ENCODE results near the gene IL2RA. TPM values are rescaled to one million over a fixed set of nuclear protein-coding genes. Genes with fewer than 3 reads are reported as not detected.

The IL2RA gene
- total RNA-seq, 2 donors from 2014 or later, result not detected

- DNase-seq, result peak; percentile 83
- H3K27me3 Mint-ChIP-seq (ENCODE audit: insufficient read depth), result peaks cover 59% of the 10 kb centered on the region
- peaks cover 55% of the 10 kb centered on the region for H3K27me3 ChIP-seq (ENCODE audit: control insufficient read depth, insufficient read depth, low read length, poor library complexity, severe bottlenecking)
- H3K9ac ChIP-seq (ENCODE audit: extremely low read depth, low read length, poor library complexity, severe bottlenecking), result no peak overlapping the region
- H3K9me3 Mint-ChIP-seq, result no peaks in the 10 kb centered on the region
- H3K4me3 ChIP-seq (ENCODE audit: low read length), result peak overlapping the region; percentile 83
- no peak overlapping the region for H3K27ac ChIP-seq (ENCODE audit: low read depth, low read length)
- H3K36me3 Mint-ChIP-seq (ENCODE audit: low read depth), result no peaks in the 10 kb centered on the region
- 2 to 5% methylated on average over 24 to 82 of the region's 82 CpGs for WGBS, 2 experiments (ENCODE audit: insufficient coverage in 1 of 2, insufficient read length in 1 of 2)
- no peaks in the 10 kb centered on the region for H3K9me3 ChIP-seq (ENCODE audit: control insufficient read depth, low read length)
- H3K27ac Mint-ChIP-seq, result peak overlapping the region; percentile 4
- H3K36me3 ChIP-seq (ENCODE audit: control insufficient read depth, insufficient read depth, low read length), result no peaks in the 10 kb centered on the region
- peak overlapping the region; percentile 63 for H3K4me3 Mint-ChIP-seq
- no peaks in the 10 kb centered on the region for H3K4me1 ChIP-seq (ENCODE audit: control insufficient read depth, insufficient read depth, low read length)
- no peak for TF ChIP-seq CTCF (conservative IDR thresholded peaks at IDR 0.05)
- peaks cover 5% of the 10 kb centered on the region for H3K4me1 Mint-ChIP-seq
These were observed 85.4 kb downstream of the IL2RA start for GRCh38 chr10:5976512-5977470.

- H3K9me3 ChIP-seq (ENCODE audit: control insufficient read depth, low read length), result no peaks in the 10 kb centered on the region
- H3K27me3 ChIP-seq (ENCODE audit: control insufficient read depth, insufficient read depth, low read length, poor library complexity, severe bottlenecking), result peaks cover 52% of the 10 kb centered on the region
- H3K4me3 ChIP-seq (ENCODE audit: low read length), result peak overlapping the region; percentile 83
- Mint-ChIP-seq H3K4me3 (peak overlapping the region; percentile 63), H3K36me3 (ENCODE audit: low read depth) (no peaks in the 10 kb centered on the region), H3K27me3 (ENCODE audit: insufficient read depth) (peaks cover 51% of the 10 kb centered on the region), H3K4me1 (peaks cover 5% of the 10 kb centered on the region), H3K9me3 (no peaks in the 10 kb centered on the region), H3K27ac (no peak overlapping the region)
- 75 to 81% methylated on average over 19 to 20 of the region's 20 CpGs for WGBS, 2 experiments (ENCODE audit: insufficient coverage in 1 of 2, insufficient read length in 1 of 2)
- TF ChIP-seq CTCF (conservative IDR thresholded peaks at IDR 0.05), result no peak
- H3K36me3 ChIP-seq (ENCODE audit: control insufficient read depth, insufficient read depth, low read length), result no peaks in the 10 kb centered on the region
- H3K9ac ChIP-seq (ENCODE audit: extremely low read depth, low read length, poor library complexity, severe bottlenecking), result no peak overlapping the region
- H3K4me1 ChIP-seq (ENCODE audit: control insufficient read depth, insufficient read depth, low read length), result no peaks in the 10 kb centered on the region
- no peak for DNase-seq
- H3K27ac ChIP-seq (ENCODE audit: low read depth, low read length), result no peak overlapping the region
These were observed 86.3 kb downstream of the IL2RA start for GRCh38 chr10:5975641-5976473.

DNA sequence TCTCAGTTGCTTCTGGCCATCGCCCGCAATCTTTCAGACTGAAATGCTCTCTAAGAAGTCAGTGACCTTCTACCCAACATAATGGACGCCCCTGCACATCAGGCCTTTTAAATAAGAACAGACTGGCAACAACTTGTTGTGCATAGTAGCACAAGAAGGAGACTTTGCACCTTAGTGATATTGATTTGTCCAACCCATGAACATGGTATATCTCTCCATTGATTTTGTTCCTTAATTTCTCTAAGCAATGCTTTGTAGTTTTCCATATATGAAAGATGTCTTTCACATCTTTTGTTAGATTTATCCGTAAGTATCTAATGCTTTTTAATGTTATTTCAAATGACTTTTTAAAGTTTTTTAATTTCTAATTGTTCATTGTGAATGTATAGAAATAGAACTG is 89.1 kb downstream of the IL2RA start:
- no peak overlapping the region for H3K27ac Mint-ChIP-seq
- Histone ChIP-seq H3K9me3 (ENCODE audit: control insufficient read depth, low read length) (no peaks in the 10 kb centered on the region), H3K27me3 (ENCODE audit: control insufficient read depth, insufficient read depth, low read length, poor library complexity, severe bottlenecking) (peaks cover 28% of the 10 kb centered on the region)

More for the DNA sequence above, 89.1 kb downstream of the IL2RA start:
- no peak overlapping the region for H3K4me3 Mint-ChIP-seq
- H3K27me3 Mint-ChIP-seq (ENCODE audit: insufficient read depth), result peaks cover 24% of the 10 kb centered on the region
- WGBS, 2 experiments (ENCODE audit: insufficient coverage in 1 of 2, insufficient read length in 1 of 2), result 94 to 100% methylated on average over 1 to 4 of the region's 4 CpGs
- H3K9ac ChIP-seq (ENCODE audit: extremely low read depth, low read length, poor library complexity, severe bottlenecking), result no peak overlapping the region
- H3K36me3 Mint-ChIP-seq (ENCODE audit: low read depth), result no peaks in the 10 kb centered on the region
- H3K4me3 ChIP-seq (ENCODE audit: low read length), result no peak overlapping the region
- H3K27ac ChIP-seq (ENCODE audit: low read depth, low read length), result no peak overlapping the region
- H3K4me1 Mint-ChIP-seq, result peaks cover 4% of the 10 kb centered on the region
- H3K9me3 Mint-ChIP-seq, result no peaks in the 10 kb centered on the region
- H3K36me3 ChIP-seq (ENCODE audit: control insufficient read depth, insufficient read depth, low read length), result no peaks in the 10 kb centered on the region
- no peaks in the 10 kb centered on the region for H3K4me1 ChIP-seq (ENCODE audit: control insufficient read depth, insufficient read depth, low read length)
- no peak for TF ChIP-seq CTCF (conservative IDR thresholded peaks at IDR 0.05)
- no peak for DNase-seq

Data from endodermal cell (in vitro differentiated cells).